ENCODE data around the gene STPG1.

DNA sequence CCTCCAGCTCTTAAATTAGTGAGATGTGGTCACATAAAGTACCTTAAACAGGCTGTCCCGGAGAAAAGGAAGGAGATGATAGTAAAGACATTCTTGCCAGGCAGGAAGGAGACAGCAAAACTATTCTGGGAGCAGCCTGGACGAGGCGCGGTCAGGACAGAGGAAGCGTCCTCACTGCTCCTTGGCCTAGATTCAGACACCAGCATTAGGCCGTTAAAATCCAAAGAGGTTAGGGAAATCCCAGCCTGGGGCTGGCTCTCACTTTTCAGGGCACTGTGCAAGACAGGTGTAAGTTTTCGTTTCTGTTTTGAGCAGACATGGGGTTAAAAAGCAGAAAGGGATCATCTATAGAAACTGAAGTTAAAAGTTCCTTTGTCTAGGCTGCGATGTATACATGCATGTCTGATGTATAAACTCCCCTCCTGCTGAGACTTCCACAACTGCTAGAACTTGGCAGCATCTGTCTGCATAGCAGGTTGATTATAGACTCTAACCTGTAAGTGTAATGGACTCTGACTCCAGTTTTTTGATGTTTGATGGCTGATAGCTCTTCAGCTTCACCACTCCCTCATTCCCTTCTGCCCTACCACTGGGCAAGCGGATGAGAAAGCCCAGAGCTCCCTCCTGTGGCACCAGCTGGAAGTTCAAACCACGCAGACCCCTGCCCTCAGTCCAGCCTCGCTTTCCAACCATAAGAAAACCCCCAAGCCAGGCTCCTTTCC lies 21.5 kb downstream of the STPG1 start:
- TF ChIP-seq, protein P1, sequence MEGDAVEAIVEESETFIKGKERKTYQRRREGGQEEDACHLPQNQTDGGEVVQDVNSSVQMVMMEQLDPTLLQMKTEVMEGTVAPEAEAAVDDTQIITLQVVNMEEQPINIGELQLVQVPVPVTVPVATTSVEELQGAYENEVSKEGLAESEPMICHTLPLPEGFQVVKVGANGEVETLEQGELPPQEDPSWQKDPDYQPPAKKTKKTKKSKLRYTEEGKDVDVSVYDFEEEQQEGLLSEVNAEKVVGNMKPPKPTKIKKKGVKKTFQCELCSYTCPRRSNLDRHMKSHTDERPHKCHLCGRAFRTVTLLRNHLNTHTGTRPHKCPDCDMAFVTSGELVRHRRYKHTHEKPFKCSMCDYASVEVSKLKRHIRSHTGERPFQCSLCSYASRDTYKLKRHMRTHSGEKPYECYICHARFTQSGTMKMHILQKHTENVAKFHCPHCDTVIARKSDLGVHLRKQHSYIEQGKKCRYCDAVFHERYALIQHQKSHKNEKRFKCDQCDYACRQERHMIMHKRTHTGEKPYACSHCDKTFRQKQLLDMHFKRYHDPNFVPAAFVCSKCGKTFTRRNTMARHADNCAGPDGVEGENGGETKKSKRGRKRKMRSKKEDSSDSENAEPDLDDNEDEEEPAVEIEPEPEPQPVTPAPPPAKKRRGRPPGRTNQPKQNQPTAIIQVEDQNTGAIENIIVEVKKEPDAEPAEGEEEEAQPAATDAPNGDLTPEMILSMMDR (IDR thresholded peaks at IDR 0.05): peak; percentile 60 to 87 (median 80)
- peak in 1 of 3 donors; percentile 18 for TF ChIP-seq POLR2AphosphoS5 (IDR thresholded peaks at IDR 0.05)

All from breast epithelium (tissue), 3 donors.